ENCODE data around the gene BCR.
"Not testable (repeated sequence)": the region's sequence is repeated elsewhere in the genome, so short reads cannot be mapped to it uniquely, and the experiment has no call there.

BCR gene

DNA sequence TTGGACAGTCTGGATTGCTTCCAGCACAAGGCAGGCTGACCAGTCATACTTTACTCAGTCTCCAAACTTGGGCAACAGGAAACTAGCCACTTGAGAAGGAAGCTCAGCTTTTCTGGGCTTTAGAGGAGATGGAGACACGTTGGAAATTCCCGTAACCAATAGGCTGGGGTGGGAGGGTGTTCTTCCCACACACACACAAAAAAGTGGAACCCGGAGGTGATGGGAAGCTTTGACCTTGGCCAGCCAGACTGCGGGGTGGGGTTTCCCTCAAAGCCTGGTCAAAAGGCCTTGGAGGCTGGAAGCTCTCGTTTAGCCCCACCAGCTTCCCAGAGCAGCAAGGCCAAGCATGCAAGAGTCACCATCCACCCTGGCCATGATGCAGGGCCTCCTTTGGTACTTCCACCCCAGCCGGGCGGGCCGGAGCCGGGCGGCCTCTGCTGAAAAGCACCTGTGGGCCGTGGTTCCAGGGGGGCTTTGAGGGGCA is 126.2 kb downstream of the BCR start:
- Histone ChIP-seq H2BK5ac (ENCODE audit: low read length) (no peak overlapping the region), H3K4me1 (ENCODE audit: control insufficient read depth, low read depth, low read length) (no peaks in the 10 kb centered on the region), H3K79me2 (ENCODE audit: control insufficient read depth, insufficient read depth, low read length) (no peaks in the 10 kb centered on the region), H3K27me3 (ENCODE audit: insufficient read depth, low read length, poor library complexity) (no peaks in the 10 kb centered on the region), H3K4ac (ENCODE audit: low read depth, low read length) (no peak overlapping the region), H4K8ac (ENCODE audit: low read depth, low read length) (no peak overlapping the region), H3K27ac (ENCODE audit: low read depth, low read length) (no peak overlapping the region), H3K79me1 (ENCODE audit: low read length) (no peaks in the 10 kb centered on the region), H3K4me2 (ENCODE audit: low read length) (no peak overlapping the region), H2BK15ac (replicated peaks; ENCODE audit: low read depth) (no peak overlapping the region), H2BK120ac (ENCODE audit: low read depth, low read length) (no peak overlapping the region), H3K18ac (ENCODE audit: low read length) (no peak overlapping the region), H3K36me3 (ENCODE audit: control insufficient read depth, insufficient read depth, low read length) (no peaks in the 10 kb centered on the region), H2AK5ac (ENCODE audit: low read length) (no peak overlapping the region), H3K23ac (ENCODE audit: low read length) (no peak overlapping the region), H3K9ac (ENCODE audit: low read length) (no peak overlapping the region), H3K56ac (ENCODE audit: low read length) (no peak overlapping the region), H4K5ac (ENCODE audit: low read length) (no peak overlapping the region), H3K4me3 (ENCODE audit: low read length) (no peak overlapping the region)
- no CpG with 5 or more reads among the region's 11 CpGs for WGBS (ENCODE audit: extremely low coverage, insufficient coverage, low lambda C conversion rate)
- DNase-seq, result no peak

DNA sequence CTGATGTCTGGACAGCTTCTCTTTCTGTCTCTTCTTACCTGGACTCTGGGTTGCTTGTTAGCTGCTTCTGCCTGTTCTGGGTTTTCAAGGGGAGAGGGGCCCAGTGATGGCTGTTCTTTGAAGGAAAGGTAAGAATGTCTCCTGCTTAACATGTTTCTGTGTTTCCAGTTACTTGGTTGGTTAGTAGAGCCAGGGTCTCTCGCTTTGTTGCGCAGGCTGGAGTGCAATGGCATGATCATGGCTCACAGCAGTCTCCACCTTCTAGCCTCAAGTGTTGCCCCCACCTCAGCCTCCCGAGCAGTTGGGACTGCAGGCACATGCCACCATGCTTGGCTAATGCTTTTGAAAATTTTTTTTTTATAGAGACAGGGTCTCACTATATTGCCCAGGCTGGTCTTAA is 126.6 kb downstream of the BCR start:
- Histone ChIP-seq H3K4me3 (ENCODE audit: low read length) (no peak overlapping the region), H2BK15ac (replicated peaks; ENCODE audit: low read depth) (no peak overlapping the region), H3K4me1 (ENCODE audit: control insufficient read depth, low read depth, low read length) (no peaks in the 10 kb centered on the region), H3K9ac (ENCODE audit: low read length) (no peak overlapping the region), H3K36me3 (ENCODE audit: control insufficient read depth, insufficient read depth, low read length) (no peaks in the 10 kb centered on the region), H2BK5ac (ENCODE audit: low read length) (no peak overlapping the region), H4K5ac (ENCODE audit: low read length) (no peak overlapping the region), H3K79me2 (ENCODE audit: control insufficient read depth, insufficient read depth, low read length) (no peaks in the 10 kb centered on the region), H4K8ac (ENCODE audit: low read depth, low read length) (no peak overlapping the region), H3K56ac (ENCODE audit: low read length) (no peak overlapping the region), H2AK5ac (ENCODE audit: low read length) (no peak overlapping the region), H3K18ac (ENCODE audit: low read length) (no peak overlapping the region), H2BK120ac (ENCODE audit: low read depth, low read length) (no peak overlapping the region), H3K27ac (ENCODE audit: low read depth, low read length) (no peak overlapping the region), H3K79me1 (ENCODE audit: low read length) (no peaks in the 10 kb centered on the region), H3K23ac (ENCODE audit: low read length) (no peak overlapping the region), H3K27me3 (ENCODE audit: insufficient read depth, low read length, poor library complexity) (no peaks in the 10 kb centered on the region), H3K4me2 (ENCODE audit: low read length) (no peak overlapping the region), H3K4ac (ENCODE audit: low read depth, low read length) (no peak overlapping the region)
- no CpG with 5 or more reads among the region's 3 CpGs for WGBS (ENCODE audit: extremely low coverage, insufficient coverage, low lambda C conversion rate)
- DNase-seq, result no peak

DNA sequence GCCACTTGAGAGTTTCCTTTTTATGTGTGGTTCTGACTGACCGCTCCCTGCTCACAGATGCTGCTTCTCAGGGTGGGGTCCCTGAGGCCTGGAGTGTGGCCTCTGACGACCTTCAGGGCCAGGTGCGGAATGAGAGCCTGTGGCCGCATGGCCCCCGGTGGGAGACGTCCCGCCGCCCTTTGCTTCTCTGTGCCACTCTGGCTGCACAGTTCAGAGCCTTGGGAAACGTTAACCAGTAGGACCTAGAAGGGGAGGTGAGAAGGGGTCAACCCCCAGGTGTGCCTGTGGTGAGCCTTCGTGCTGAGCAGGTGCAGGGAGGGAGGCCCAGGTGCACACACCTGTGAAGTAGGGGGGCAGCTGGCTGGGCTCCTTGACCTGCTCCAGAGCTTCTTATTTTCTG is 127.2 kb downstream of the BCR start:
- H3K9ac ChIP-seq (ENCODE audit: low read length); H3K4me1 ChIP-seq (ENCODE audit: control insufficient read depth, low read depth, low read length); H3K36me3 ChIP-seq (ENCODE audit: control insufficient read depth, insufficient read depth, low read length); H3K4ac ChIP-seq (ENCODE audit: low read depth, low read length); H3K27me3 ChIP-seq (ENCODE audit: insufficient read depth, low read length, poor library complexity); H3K79me2 ChIP-seq (ENCODE audit: control insufficient read depth, insufficient read depth, low read length); H2BK15ac ChIP-seq (replicated peaks; ENCODE audit: low read depth); H4K5ac ChIP-seq (ENCODE audit: low read length); H2AK5ac ChIP-seq (ENCODE audit: low read length); H3K27ac ChIP-seq (ENCODE audit: low read depth, low read length); H3K18ac ChIP-seq (ENCODE audit: low read length); H3K23ac ChIP-seq (ENCODE audit: low read length); H3K56ac ChIP-seq (ENCODE audit: low read length); H3K4me3 ChIP-seq (ENCODE audit: low read length); DNase-seq; H2BK5ac ChIP-seq (ENCODE audit: low read length); H2BK120ac ChIP-seq (ENCODE audit: low read depth, low read length); H3K4me2 ChIP-seq (ENCODE audit: low read length); H3K79me1 ChIP-seq (ENCODE audit: low read length); H4K8ac ChIP-seq (ENCODE audit: low read depth, low read length): not testable (repeated sequence)
- WGBS (ENCODE audit: extremely low coverage, insufficient coverage, low lambda C conversion rate), result no CpG with 5 or more reads among the region's 10 CpGs

DNA sequence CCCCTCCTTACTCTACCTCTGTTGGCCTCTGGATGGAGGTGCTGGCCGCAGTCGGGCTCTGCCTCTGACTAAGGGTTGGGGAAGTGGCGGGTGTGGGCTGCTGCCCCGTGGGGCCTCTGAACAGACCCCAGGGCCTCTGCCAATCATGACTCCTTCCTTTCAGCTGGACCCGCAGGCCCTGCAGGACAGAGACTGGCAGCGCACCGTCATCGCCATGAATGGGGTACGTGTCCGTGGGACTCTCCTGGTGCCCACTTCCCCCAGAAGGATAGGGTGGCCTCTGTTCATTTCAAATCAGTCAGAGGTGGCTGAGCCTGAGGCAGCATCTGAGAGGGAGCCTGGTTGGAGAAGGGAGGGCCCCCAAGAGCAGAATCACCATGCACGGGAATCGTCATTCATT is 129.0 kb downstream of the BCR start:
- H2AK5ac ChIP-seq (ENCODE audit: low read length); H3K4me1 ChIP-seq (ENCODE audit: control insufficient read depth, low read depth, low read length); H3K18ac ChIP-seq (ENCODE audit: low read length); H4K8ac ChIP-seq (ENCODE audit: low read depth, low read length); H3K79me2 ChIP-seq (ENCODE audit: control insufficient read depth, insufficient read depth, low read length); H2BK15ac ChIP-seq (replicated peaks; ENCODE audit: low read depth); H3K23ac ChIP-seq (ENCODE audit: low read length); H2BK5ac ChIP-seq (ENCODE audit: low read length); H3K27me3 ChIP-seq (ENCODE audit: insufficient read depth, low read length, poor library complexity); H2BK120ac ChIP-seq (ENCODE audit: low read depth, low read length); H3K79me1 ChIP-seq (ENCODE audit: low read length); H3K4me3 ChIP-seq (ENCODE audit: low read length); H4K5ac ChIP-seq (ENCODE audit: low read length); H3K9ac ChIP-seq (ENCODE audit: low read length); H3K4ac ChIP-seq (ENCODE audit: low read depth, low read length); H3K36me3 ChIP-seq (ENCODE audit: control insufficient read depth, insufficient read depth, low read length); H3K27ac ChIP-seq (ENCODE audit: low read depth, low read length); H3K4me2 ChIP-seq (ENCODE audit: low read length); H3K56ac ChIP-seq (ENCODE audit: low read length); DNase-seq: not testable (repeated sequence)
- WGBS (ENCODE audit: extremely low coverage, insufficient coverage, low lambda C conversion rate), result no CpG with 5 or more reads among the region's 12 CpGs

DNA sequence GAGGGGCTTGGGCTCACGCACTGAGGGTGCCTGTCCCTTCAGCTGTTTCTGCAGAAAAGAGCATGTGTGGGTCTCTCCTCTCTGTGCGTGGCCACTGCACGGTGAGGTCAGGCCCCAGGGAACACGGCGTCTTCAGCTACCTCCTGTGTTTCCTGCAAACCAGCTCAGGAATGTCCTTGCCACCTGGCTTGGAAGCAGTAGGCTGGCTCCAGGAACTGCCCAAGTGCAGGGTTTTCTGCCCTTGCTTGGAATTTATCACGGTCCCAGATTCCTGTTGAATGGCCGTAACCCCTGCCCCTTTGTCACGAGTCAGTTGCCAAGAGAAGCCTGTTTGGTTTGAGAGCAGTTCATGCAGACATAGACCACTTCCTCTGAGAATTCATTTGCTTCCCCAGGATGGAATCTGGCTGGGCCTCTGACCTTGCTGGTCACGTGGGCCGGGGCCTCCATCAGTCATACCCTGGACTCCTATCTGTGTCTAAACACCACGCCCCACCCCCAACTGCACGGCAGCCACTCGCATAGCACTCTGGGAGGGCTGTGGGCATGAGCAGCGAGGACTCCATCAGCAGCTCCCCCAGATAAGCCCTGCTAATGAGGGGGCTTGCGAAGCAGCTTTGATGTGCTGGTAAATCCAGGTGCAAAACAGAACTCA is 130.3 kb downstream of the BCR start:
- H2BK15ac ChIP-seq (replicated peaks; ENCODE audit: low read depth); H3K4ac ChIP-seq (ENCODE audit: low read depth, low read length); H3K56ac ChIP-seq (ENCODE audit: low read length); DNase-seq; H3K18ac ChIP-seq (ENCODE audit: low read length); H2BK5ac ChIP-seq (ENCODE audit: low read length); H3K36me3 ChIP-seq (ENCODE audit: control insufficient read depth, insufficient read depth, low read length); H3K9ac ChIP-seq (ENCODE audit: low read length); H4K8ac ChIP-seq (ENCODE audit: low read depth, low read length); H3K4me1 ChIP-seq (ENCODE audit: control insufficient read depth, low read depth, low read length); H3K79me2 ChIP-seq (ENCODE audit: control insufficient read depth, insufficient read depth, low read length); H4K5ac ChIP-seq (ENCODE audit: low read length); H2AK5ac ChIP-seq (ENCODE audit: low read length); H3K4me3 ChIP-seq (ENCODE audit: low read length); H3K27me3 ChIP-seq (ENCODE audit: insufficient read depth, low read length, poor library complexity); H3K79me1 ChIP-seq (ENCODE audit: low read length); H2BK120ac ChIP-seq (ENCODE audit: low read depth, low read length); H3K23ac ChIP-seq (ENCODE audit: low read length); H3K4me2 ChIP-seq (ENCODE audit: low read length); H3K27ac ChIP-seq (ENCODE audit: low read depth, low read length): not testable (repeated sequence)
- no CpG with 5 or more reads among the region's 15 CpGs for WGBS (ENCODE audit: extremely low coverage, insufficient coverage, low lambda C conversion rate)

All from mesendoderm (in vitro differentiated cells).